GM12878 (cell line): ENCODE results near the gene KAT2B. TPM values are rescaled to one million over a fixed set of nuclear protein-coding genes. Genes with fewer than 3 reads are reported as not detected.

Experiments used
- ATAC-seq: fragments of 200-7000 bp; cut with Tn5 transposase; 3 replicates; pipeline ENCODE4 v1.9.1; 2020; ENCODE audit warnings: mild to moderate bottlenecking, moderate library complexity
- BruUV-seq: library from RNA; stranded (reverse); fragments of 400-500 nt; replicated peaks from 2 replicates; lab custom pipeline; 2021; lab: Mats Ljungman, UMichigan
- CTCF ChIA-PET: fragments of 300-600 bp; sonication (Branson Sonifier 250); formaldehyde crosslinking; extraction: SDS; loops from one replicate; lab custom pipeline; 2021; ENCODE audit warnings: inconsistent platforms; lab: Yijun Ruan, JAX
- POLR2A ChIA-PET: fragments of 350-600 bp; formaldehyde crosslinking; extraction: SDS; loops from one replicate; lab custom pipeline; 2021; ENCODE audit warnings: inconsistent platforms; lab: Charles Lee
- RAD21 ChIA-PET: fragments of 300-600 bp; sonication (Branson Sonifier 250); formaldehyde crosslinking; loops from one replicate; lab custom pipeline; 2023; ENCODE audit warnings: antibody characterized with exemption; ENCODE audit not compliant: unreplicated experiment; lab: Charles Lee
- SMC1A ChIA-PET: fragments of 300-600 bp; sonication (Branson Sonifier 250); formaldehyde crosslinking; loops from one replicate; lab custom pipeline; 2023; ENCODE audit not compliant: unreplicated experiment, uncharacterized antibody; lab: Charles Lee
- DNase-seq: peaks from one replicate; pipeline ENCODE4 v3.0.0-alpha.2; 2011; ENCODE audit warnings: low read depth, low spot score
- FAIRE-seq: peaks from 3 replicates; lab custom pipeline; 2011; peaks lifted over from hg19 to GRCh38; lab: Jason Lieb, UNC
- H2AFZ ChIP-seq: 2 replicates; pipeline ENCODE4 v1.6.0; 2011; ENCODE audit warnings: low read depth, low read length, control low read depth; ENCODE audit not compliant: control insufficient read depth
- H3K27ac ChIP-seq: 2 replicates; pipeline ENCODE4 v1.5.1; 2011; ENCODE audit warnings: control low read depth; ENCODE audit not compliant: control insufficient read depth, insufficient read depth
- H3K27me3 ChIP-seq, 2 experiments: replicated peaks in 1 of 2; 2 replicates each; pipeline versions ENCODE4 v1.6.0 to v1.6.1; 2011; ENCODE audit warnings: low read length in 1 of 2; ENCODE audit not compliant: control insufficient read depth in 2 of 2, insufficient read depth in 2 of 2
- H3K36me3 ChIP-seq, 2 experiments: 2 replicates each; pipeline ENCODE4 v1.5.1; 2011; ENCODE audit warnings: low read length in 1 of 2; ENCODE audit not compliant: control insufficient read depth in 2 of 2, insufficient read depth in 2 of 2
- H3K4me1 ChIP-seq: 2 replicates; pipeline ENCODE4 v1.6.1; 2011; ENCODE audit warnings: mild to moderate bottlenecking, low read length, moderate library complexity, mixed read lengths; ENCODE audit not compliant: control insufficient read depth, insufficient read depth
- H3K4me2 ChIP-seq: 2 replicates; pipeline ENCODE4 v1.6.0; 2011; ENCODE audit warnings: control low read depth; ENCODE audit not compliant: control insufficient read depth, insufficient read depth
- H3K4me3 ChIP-seq: fragments of 200-600 bp; sonication (generic); 2 replicates; pipeline ENCODE4 v1.5.1; 2016
- H3K79me2 ChIP-seq: 2 replicates; pipeline ENCODE4 v1.6.0; 2011; ENCODE audit warnings: low read length; ENCODE audit not compliant: control insufficient read depth, insufficient read depth
- H3K9ac ChIP-seq: 2 replicates; pipeline ENCODE4 v1.8.0; 2011; ENCODE audit warnings: low read length, control low read depth, mixed read lengths; ENCODE audit not compliant: control insufficient read depth, insufficient read depth
- H3K9me3 ChIP-seq: replicated peaks from 3 replicates; pipeline ENCODE4 v1.5.1; 2011; ENCODE audit warnings: mild to moderate bottlenecking, low read length; ENCODE audit not compliant: control insufficient read depth, insufficient read depth
- H4K20me1 ChIP-seq: 2 replicates; pipeline ENCODE4 v1.6.0; 2011; ENCODE audit not compliant: control insufficient read depth, insufficient read depth
- BRCA1 ChIP-seq: IDR thresholded peaks from 2 replicates; pipeline ENCODE4 v1.6.1; 2011; ENCODE audit warnings: low read depth, low read length, improper control_type of control experiment
- NFXL1 ChIP-seq: fragments of 450-650 bp; IDR thresholded peaks from 2 replicates; pipeline ENCODE4 v1.6.1; 2017; ENCODE audit warnings: antibody characterized with exemption, mild to moderate bottlenecking, borderline replicate concordance
- STAT1 ChIP-seq: fragments of 450-650 bp; conservative IDR thresholded peaks from 2 replicates; pipeline ENCODE4 v1.6.1; 2014; ENCODE audit warnings: antibody characterized with exemption, mild to moderate bottlenecking
- WGBS: methylation state at CpG from one replicate; pipeline ENCODE4 v1.1.6; 2016; ENCODE audit warnings: low lambda C conversion rate; ENCODE audit not compliant: insufficient replicate concordance, insufficient coverage; ENCODE audit errors: missing lambda C conversion rate; 5-methylcytosine and 5-hydroxymethylcytosine counted together
- in situ Hi-C: fragments of 300-500 bp; cut with MboI; formaldehyde crosslinking; loops from 9 replicates; pipeline ENCODE4 v1.14.3; 2018; ENCODE audit warnings: mixed read lengths
- intact Hi-C: fragments of 100-400 bp; cut with micrococcal nuclease; formaldehyde crosslinking; loops from one replicate; pipeline ENCODE4 v1.14.2; 2022; ENCODE audit not compliant: unreplicated experiment
- polyA plus RNA-seq, 11 experiments: library from polyadenylated mRNA; depleted of rRNA in 4 of 11; unstranded in 6 of 11; stranded (reverse) in 5 of 11; fragments of >200 nt; fragmentation: Nextera tagmentation in 4 of 11; fragmentation: Illumina TruSeq in 1 of 11; extraction: Ambion mirVana in 4 of 11; extraction: Trizol in 1 of 11; gene quantifications; 1 replicate in 1 of 11; 2 replicates in 10 of 11; pipeline versions ENCODE4 v1.2.1 to v1.2.3, GENCODE V29; 2011 to 2016; ENCODE audit warnings: inconsistent platforms in 2 of 11, missing spikeins in 2 of 11, low read depth in 1 of 11
- total RNA-seq, 4 experiments: library from RNA; depleted of rRNA in 3 of 4; stranded (reverse); fragments of >200 nt in 3 of 4; fragmentation: Illumina TruSeq in 1 of 4; extraction: Trizol in 1 of 4; gene quantifications; 2 replicates each; pipeline versions ENCODE4 v1.2.1 to v1.2.3, GENCODE V29; 2013 to 2021
- TF ChIP-seq, protein P1 (sequence below): fragments of 150-350 bp; IDR thresholded peaks from 2 replicates; pipeline ENCODE4 v1.6.1; 2014; ENCODE audit warnings: mild to moderate bottlenecking, low read depth, low read length

KAT2B gene
- total and polyA plus RNA-seq, 10 of the 15 experiments (the other 5 are each of a cell fraction or from before 2014, with no cell fraction given), result 2.9 to 15.2 (median 10.2) TPM

GRCh38 chr3:20194793-20195460, 154.7 kb downstream of the KAT2B start (continued):
- TF ChIP-seq, protein P1, sequence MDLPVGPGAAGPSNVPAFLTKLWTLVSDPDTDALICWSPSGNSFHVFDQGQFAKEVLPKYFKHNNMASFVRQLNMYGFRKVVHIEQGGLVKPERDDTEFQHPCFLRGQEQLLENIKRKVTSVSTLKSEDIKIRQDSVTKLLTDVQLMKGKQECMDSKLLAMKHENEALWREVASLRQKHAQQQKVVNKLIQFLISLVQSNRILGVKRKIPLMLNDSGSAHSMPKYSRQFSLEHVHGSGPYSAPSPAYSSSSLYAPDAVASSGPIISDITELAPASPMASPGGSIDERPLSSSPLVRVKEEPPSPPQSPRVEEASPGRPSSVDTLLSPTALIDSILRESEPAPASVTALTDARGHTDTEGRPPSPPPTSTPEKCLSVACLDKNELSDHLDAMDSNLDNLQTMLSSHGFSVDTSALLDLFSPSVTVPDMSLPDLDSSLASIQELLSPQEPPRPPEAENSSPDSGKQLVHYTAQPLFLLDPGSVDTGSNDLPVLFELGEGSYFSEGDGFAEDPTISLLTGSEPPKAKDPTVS, result no peak
- no peak for TF ChIP-seq STAT1
- TF ChIP-seq, all 136 proteins: peak for 0

DNA sequence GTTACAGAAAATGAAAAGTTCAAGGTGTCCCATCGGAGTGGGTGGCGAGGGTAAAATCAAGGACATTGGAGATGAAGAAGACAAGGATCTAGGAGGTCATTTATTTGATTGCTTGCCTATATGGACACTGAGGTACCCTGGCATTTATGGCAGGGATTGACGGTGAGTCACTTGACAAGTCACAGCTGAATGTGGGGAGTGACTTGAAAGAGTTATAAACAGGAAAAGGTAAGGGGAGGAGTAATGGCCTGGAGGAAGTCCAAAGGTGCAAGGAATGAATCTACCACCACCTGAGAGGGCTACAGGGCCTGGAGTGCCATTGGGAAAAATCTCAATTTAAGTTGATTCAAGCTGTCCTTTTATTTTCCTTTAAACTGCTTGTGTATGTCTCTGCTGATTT, 157.5 kb downstream of the KAT2B start:
- Histone ChIP-seq H3K4me1 (no peaks in the 10 kb centered on the region), H2AFZ (no peak overlapping the region), H3K9me3 (no peaks in the 10 kb centered on the region), H3K27ac (no peak overlapping the region), H3K27me3 (no peaks in the 10 kb centered on the region), H3K79me2 (no peaks in the 10 kb centered on the region), H4K20me1 (no peaks in the 10 kb centered on the region), H3K36me3 (no peaks in the 10 kb centered on the region), H3K4me2 (no peak overlapping the region), H3K9ac (no peak overlapping the region), H3K4me3 (no peak overlapping the region)
- ChIA-PET SMC1A (interaction anchor here (0.7 to 1.0 kb wide), 5 partner anchors 10 to 300 kb away, joined by 3 to 4 read pairs (median 3); partner anchors contain the start of gene SGO1), RAD21 (no interaction called here), POLR2A (interaction anchor here (0.5 kb wide), 1 partner anchor 21 kb away, joined by 3 read pairs; no protein-coding TSS in a partner anchor), CTCF (interaction anchor here (0.7 to 1.5 kb wide), 4 partner anchors 38 to 313 kb away, joined by 3 to 4 read pairs (median 3); no protein-coding TSS in a partner anchor)
- intact Hi-C loops (no loop called here), in situ Hi-C loops (no loop called here)
- no peak for FAIRE-seq
- TF ChIP-seq NFXL1 (no peak), BRCA1 (no peak)
- ATAC-seq, result no peak
- 98% methylated on average over 3 of the region's 3 CpGs for WGBS
- no peak for DNase-seq
- no TSS peak for BruUV-seq
